ENCODE results near the gene MCL1. TPM values are rescaled to one million over a fixed set of nuclear protein-coding genes. Genes with fewer than 3 reads are reported as not detected.
A peak's percentile ranks its signal among the peaks of the same experiment; 100 is the strongest.

The MCL1 gene
- total RNA-seq, 1 experiment from 2014 or later: 225 TPM

DNA sequence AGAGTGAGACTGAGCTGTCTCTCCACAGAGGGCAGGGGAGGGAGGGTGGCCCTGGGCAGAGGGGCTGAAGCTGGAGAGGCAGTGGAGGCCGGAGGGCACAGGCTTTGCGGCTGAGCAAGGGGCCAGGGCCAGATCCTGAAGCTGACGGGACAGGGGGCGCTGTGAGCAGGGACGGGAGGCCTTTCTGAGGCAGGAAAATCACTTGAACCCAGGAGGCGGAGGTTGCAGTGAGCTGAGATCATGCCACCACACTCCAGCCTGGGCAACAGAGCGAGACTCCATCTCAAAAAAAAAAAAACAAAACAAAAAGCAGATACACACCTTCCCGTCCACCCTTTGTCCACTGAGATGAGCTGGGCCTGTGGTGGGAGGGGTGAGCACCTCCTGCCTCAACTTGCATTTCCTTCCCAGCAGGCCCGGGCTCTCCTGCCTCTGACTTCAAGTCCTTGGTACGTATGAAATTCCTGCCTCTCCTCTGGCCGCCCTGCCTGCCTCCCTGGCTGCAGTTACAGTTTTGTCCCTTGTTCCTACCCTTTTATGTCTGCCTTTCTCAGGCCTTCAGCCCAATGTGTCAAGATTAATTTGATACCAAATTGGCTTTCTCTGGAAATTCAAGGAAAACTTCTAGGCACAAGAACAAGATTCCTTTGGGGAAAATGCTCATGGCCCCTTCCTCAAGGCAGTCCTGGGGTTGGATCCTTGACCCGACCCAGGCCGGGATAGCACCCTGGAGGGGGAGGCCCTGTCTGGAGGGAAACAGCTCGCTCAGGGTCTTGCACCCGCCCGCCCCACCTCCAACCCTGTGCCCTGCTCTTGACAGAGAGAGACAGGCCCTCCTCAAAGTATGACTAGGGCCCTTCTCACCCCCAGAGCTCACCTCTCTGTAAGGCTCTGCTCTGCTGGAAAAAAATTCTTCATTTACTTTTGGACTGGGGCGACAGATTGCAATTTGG, 41.4 kb downstream of the MCL1 start:
- peak overlapping the region; percentile 97 for H3K27ac ChIP-seq
- no peaks in the 10 kb centered on the region for H3K27me3 ChIP-seq (replicated peaks)
- no peaks in the 10 kb centered on the region for H3K36me3 ChIP-seq
- peaks cover 33% of the 10 kb centered on the region for H3K4me1 ChIP-seq (replicated peaks)
- H3K9me3 ChIP-seq (replicated peaks): no peaks in the 10 kb centered on the region
- peak; percentile 84 to 88 for DNase-seq (ENCODE audit: low read depth in 1 of 2, low spot score in 2 of 2)
- no peak overlapping the region for H3K4me3 ChIP-seq

- Histone ChIP-seq H3K27me3 (replicated peaks) (no peaks in the 10 kb centered on the region), H3K27ac (peak overlapping the region; percentile 97), H3K36me3 (no peaks in the 10 kb centered on the region), H3K4me3 (no peak overlapping the region), H3K9me3 (replicated peaks) (no peaks in the 10 kb centered on the region), H3K4me1 (replicated peaks) (peaks cover 33% of the 10 kb centered on the region)
- DNase-seq (ENCODE audit: low read depth in 1 of 2, low spot score in 2 of 2): no peak
Measured at GRCh38 chr1:150536836-150537731, 42.3 kb downstream of the MCL1 start.

GRCh38 chr1:150535511-150536287, 43.7 kb downstream of the MCL1 start:
- DNase-seq (ENCODE audit: low read depth in 1 of 2, low spot score in 2 of 2): no peak
- H3K36me3 ChIP-seq: no peaks in the 10 kb centered on the region
- H3K27ac ChIP-seq: no peak overlapping the region
- no peaks in the 10 kb centered on the region for H3K9me3 ChIP-seq (replicated peaks)
- peaks cover 33% of the 10 kb centered on the region for H3K4me1 ChIP-seq (replicated peaks)
- H3K27me3 ChIP-seq (replicated peaks): no peaks in the 10 kb centered on the region
- no peak overlapping the region for H3K4me3 ChIP-seq

- H3K4me1 ChIP-seq (replicated peaks): peaks cover 32% of the 10 kb centered on the region
- no peak for DNase-seq (ENCODE audit: low read depth in 1 of 2, low spot score in 2 of 2)
- no peaks in the 10 kb centered on the region for H3K9me3 ChIP-seq (replicated peaks)
- no peak overlapping the region for H3K4me3 ChIP-seq
- no peaks in the 10 kb centered on the region for H3K36me3 ChIP-seq
- no peaks in the 10 kb centered on the region for H3K27me3 ChIP-seq (replicated peaks)
- no peak overlapping the region for H3K27ac ChIP-seq
Measured at GRCh38 chr1:150534002-150534401, 45.4 kb downstream of the MCL1 start.

DNA sequence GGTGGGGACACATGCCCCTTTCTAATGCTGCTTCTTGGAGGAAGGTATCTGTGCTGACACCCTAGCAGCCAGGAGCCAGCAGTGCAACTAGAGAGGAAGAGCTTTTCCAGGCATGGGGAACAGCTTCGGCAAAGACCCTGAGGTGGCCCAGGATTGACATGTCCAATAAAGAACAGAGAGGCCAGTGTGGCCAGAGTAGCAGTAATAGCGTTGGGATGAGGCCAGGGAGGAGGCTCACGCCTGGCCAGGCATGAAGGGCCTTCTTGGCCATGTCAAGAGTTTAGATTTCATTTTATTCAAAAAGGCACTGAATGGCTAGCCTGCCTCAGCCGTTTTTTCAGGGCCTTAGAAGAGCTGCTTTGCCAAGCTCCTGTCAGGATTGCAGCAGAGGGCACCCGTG, 46.5 kb downstream of the MCL1 start:
- H3K4me3 ChIP-seq: no peak overlapping the region
- H3K9me3 ChIP-seq (replicated peaks): no peaks in the 10 kb centered on the region
- no peak overlapping the region for H3K27ac ChIP-seq
- no peaks in the 10 kb centered on the region for H3K27me3 ChIP-seq (replicated peaks)
- H3K36me3 ChIP-seq: no peaks in the 10 kb centered on the region
- DNase-seq (ENCODE audit: low read depth in 1 of 2, low spot score in 2 of 2): no peak
- peaks cover 25% of the 10 kb centered on the region for H3K4me1 ChIP-seq (replicated peaks)

DNA sequence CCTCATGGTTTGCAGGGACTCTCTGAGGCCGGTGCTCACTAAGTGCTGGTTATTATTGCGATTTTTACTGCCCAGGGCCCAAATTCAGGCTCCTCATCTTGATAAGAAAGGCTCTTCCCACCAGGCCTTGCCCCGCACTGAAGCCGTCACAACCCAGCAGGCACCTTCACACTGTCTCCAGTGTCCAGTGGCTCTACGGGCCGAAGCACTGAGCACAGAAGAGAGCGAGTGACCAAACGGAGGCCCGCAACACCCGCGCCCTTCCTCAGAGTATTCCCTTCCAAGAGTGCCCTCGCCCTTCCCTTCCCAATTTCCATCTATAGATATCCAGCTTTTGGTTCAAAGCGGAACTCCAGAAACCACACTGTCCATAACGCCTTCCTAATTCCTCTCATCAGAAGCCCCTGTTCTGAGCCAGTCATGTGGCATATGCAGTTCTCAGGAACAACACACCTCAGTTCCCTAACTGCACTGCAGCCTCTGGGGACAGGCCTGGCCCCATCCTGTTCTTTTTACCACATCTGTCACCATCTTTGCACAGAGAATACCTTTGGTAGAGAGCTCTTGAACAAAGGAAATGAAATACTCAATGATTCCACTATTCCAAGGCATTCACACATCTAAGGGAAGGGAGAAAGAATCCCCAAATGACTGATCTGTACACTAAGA, 48.8 kb downstream of the MCL1 start:
- DNase-seq (ENCODE audit: low read depth in 1 of 2, low spot score in 2 of 2): no peak
- no peaks in the 10 kb centered on the region for H3K9me3 ChIP-seq (replicated peaks)
- H3K36me3 ChIP-seq: no peaks in the 10 kb centered on the region
- H3K4me1 ChIP-seq (replicated peaks): peaks cover 6% of the 10 kb centered on the region
- H3K27me3 ChIP-seq (replicated peaks): no peaks in the 10 kb centered on the region
- no peak overlapping the region for H3K27ac ChIP-seq
- no peak overlapping the region for H3K4me3 ChIP-seq

GRCh38 chr1:150529017-150529416, 50.4 kb downstream of the MCL1 start:
- Histone ChIP-seq H3K27me3 (replicated peaks) (no peaks in the 10 kb centered on the region), H3K4me1 (replicated peaks) (peaks cover 5% of the 10 kb centered on the region), H3K4me3 (no peak overlapping the region), H3K36me3 (no peaks in the 10 kb centered on the region), H3K9me3 (replicated peaks) (no peaks in the 10 kb centered on the region), H3K27ac (no peak overlapping the region)
- no peak for DNase-seq (ENCODE audit: low read depth in 1 of 2, low spot score in 2 of 2)

DNA sequence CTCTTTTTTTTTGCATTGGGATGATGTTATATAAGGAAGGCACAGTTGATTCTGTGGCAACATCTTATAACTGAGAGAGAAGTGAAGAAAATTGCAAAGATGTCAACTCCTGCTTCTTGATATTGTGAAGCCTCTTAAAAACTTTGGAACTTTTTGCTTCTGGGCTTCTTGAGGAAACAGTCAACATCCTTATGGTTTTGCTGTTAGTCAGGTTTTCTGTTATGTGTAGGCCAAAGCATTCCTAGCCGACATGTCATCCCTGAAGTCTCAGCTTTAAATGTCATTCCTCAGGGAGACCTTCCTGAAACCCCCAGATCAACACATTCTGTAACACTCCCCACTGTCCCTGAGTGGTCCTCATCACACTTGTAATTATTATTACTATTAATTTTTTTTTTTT, 51.2 kb downstream of the MCL1 start:
- Histone ChIP-seq H3K27me3 (replicated peaks) (no peaks in the 10 kb centered on the region), H3K36me3 (no peaks in the 10 kb centered on the region), H3K27ac (no peak overlapping the region), H3K4me1 (replicated peaks) (peaks cover 5% of the 10 kb centered on the region), H3K4me3 (no peak overlapping the region), H3K9me3 (replicated peaks) (no peaks in the 10 kb centered on the region)
- DNase-seq (ENCODE audit: low read depth in 1 of 2, low spot score in 2 of 2): no peak

DNA sequence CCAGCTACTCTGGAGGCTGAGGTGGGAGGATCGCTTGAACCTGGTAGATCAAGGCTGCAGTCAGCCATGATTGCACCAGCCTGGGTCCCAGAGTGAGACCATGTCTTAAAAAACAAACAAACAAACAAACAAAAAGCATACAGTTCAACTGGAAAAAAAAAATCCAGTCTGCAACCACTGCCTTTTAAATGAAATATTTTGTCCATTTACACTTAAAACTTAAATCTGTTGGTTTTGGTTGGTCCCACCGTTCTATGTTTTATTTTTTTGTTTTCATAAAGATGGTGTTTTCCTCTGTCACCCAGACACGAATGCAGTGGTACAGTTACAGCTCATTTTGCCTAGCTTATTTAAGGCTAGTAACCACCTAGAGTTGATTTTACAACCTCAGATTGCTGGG, 54.1 kb downstream of the MCL1 start:
- H3K4me1 ChIP-seq (replicated peaks): peaks cover 5% of the 10 kb centered on the region
- H3K27ac ChIP-seq: no peak overlapping the region
- no peaks in the 10 kb centered on the region for H3K36me3 ChIP-seq
- H3K9me3 ChIP-seq (replicated peaks): no peaks in the 10 kb centered on the region
- no peak for DNase-seq (ENCODE audit: low read depth in 1 of 2, low spot score in 2 of 2)
- no peak overlapping the region for H3K4me3 ChIP-seq
- no peaks in the 10 kb centered on the region for H3K27me3 ChIP-seq (replicated peaks)

Other genes with a start within 250 kb of the MCL1 start
- gene RPRD2, start 215.5 kb downstream of the MCL1 start, total RNA-seq (2014; rRNA removed; shearing (Covaris generic)): 3.9 and 9.9 TPM in 2 replicates
- 8.7 and 13.3 TPM in 2 replicates for gene TARS2, start 92.2 kb downstream of the MCL1 start, total RNA-seq (2014; rRNA removed; shearing (Covaris generic))
- 22.7 and 43.4 TPM in 2 replicates for gene ECM1, start 71.5 kb downstream of the MCL1 start, total RNA-seq (2014; rRNA removed; shearing (Covaris generic))
- not detected in 2 replicates for gene FALEC, start 63.9 kb downstream of the MCL1 start, total RNA-seq (2014; rRNA removed; shearing (Covaris generic))
- 0.42 TPM in 1 of 2 replicates, not detected in the other for gene ADAMTSL4, start 30.2 kb downstream of the MCL1 start, total RNA-seq (2014; rRNA removed; shearing (Covaris generic))
- 121 and 160 TPM in 2 replicates for gene ENSA, start 50.0 kb upstream of the MCL1 start, total RNA-seq (2014; rRNA removed; shearing (Covaris generic))
- 2.3 and 3.9 TPM in 2 replicates for gene GOLPH3L, start 117.5 kb upstream of the MCL1 start, total RNA-seq (2014; rRNA removed; shearing (Covaris generic))
- gene HORMAD1, start 141.3 kb upstream of the MCL1 start, total RNA-seq (2014; rRNA removed; shearing (Covaris generic)): not detected in 2 replicates
- 6.6 and 13.4 TPM in 2 replicates for gene CTSS, start 186.2 kb upstream of the MCL1 start, total RNA-seq (2014; rRNA removed; shearing (Covaris generic))
- gene CTSK, start 228.7 kb upstream of the MCL1 start, total RNA-seq (2014; rRNA removed; shearing (Covaris generic)): 44.6 and 46.2 TPM in 2 replicates

Data from SJSA1 (cell line).